HG03025 (cell line): ENCODE results near the gene PRDM5.

Experiments used
- ATAC-seq: cut with Tn5 transposase; IDR thresholded peaks from one replicate; pipeline ENCODE4 v1.9.1; 2021; ENCODE audit warnings: mild to moderate bottlenecking, moderate library complexity; ENCODE audit not compliant: unreplicated experiment, low FRiP score

PRDM5 gene

DNA sequence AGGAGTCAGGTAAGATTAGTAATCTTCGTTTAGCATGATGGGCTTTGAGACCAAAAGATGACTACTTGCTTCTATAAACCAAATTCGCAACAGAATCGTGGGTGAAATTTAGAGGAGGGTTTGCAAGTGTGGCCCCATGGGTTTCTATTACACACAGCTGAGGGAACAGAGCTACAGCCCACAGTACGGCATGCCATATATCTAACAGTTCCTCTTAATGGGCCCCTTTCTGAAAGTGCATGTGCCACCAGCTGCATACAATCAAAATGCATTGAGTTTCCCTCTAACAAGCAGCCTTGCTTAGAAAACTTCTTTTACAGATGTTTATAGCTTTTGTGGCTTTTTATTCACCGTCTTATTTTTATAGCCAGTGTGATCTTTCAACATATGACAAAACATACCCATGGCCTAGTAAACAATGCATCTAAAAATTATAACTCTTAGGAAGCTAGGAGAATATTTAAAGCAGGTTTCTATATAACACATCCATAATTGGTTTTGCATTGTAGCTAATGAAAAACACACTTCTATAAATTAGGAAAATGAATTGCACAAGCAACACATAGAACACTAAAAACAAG lies 202.1 kb downstream of the PRDM5 start:
- no peak for ATAC-seq

DNA sequence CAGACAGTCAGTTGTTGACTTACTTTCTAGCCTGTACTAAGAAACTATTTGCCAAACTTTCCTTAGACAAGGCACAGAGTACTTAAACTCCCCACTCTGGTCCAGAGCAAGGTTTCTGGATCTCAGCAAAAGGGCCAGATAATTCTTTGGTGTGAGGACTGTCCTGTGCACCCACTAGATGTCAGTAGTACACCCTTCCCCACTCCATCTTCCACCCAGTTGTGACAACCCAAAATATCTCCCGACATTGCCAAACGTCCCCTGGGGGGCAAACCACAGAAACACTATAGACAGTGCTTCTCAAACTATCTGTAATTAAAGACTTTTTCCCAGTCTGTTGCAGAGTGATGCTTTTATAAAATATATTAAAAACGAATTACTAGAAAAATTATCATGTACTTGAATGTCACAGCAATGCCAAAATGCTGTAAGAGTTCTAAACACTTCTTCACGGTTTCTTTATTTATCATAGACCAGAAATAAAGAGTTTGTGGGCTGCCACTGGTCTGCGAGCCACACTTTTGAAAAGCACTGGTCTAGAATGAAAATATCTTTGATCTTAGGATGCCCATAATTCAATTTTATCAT lies 203.5 kb downstream of the PRDM5 start:
- peak; percentile 65 for ATAC-seq

DNA sequence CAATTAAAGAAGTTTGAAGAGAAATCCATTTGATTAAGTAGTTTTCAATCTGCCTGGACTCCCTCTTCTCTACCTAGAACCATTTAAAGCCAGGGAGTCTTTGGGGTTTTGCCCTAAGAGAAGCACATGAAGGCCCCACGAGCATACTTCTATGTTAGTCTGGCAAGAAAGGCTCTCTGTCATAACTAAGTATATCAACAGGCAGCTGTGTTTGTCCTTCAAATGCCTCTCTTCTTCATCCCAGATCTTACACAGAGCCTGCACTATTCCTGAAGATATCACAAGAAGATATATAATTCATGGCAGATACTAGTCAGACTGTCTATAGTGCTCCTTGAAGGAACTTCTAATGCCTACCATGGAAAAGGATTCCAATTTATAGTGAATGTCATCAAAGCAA lies 206.2 kb downstream of the PRDM5 start:
- no peak for ATAC-seq

DNA sequence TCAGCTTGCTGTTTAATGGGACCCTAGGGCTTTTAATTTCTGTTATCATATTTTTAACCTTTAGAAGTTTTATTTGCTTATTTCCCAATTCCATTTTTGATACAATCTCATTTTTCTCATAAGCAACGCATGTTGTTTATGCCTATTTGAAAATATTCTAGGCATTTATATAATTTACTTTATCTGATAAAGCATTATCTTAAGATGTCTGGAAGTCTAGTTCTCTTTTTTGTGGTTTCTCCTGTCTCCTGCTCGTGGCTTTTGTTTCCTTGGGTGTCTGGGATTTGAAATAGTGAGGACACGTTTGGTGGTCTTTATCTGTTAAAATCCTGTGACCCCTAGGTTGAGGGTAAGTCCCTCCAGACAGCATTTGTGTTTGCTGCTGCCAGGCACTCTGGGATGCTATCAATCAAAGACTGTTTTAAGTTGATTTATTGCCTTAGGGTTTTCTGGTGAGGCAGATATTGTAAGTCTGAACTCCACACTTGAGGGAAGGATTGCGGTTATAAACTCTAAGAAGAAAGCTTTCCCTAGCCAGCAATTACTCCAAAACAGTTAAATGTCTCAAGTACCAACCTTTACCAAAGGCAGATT lies 208.0 kb downstream of the PRDM5 start:
- no peak for ATAC-seq

DNA sequence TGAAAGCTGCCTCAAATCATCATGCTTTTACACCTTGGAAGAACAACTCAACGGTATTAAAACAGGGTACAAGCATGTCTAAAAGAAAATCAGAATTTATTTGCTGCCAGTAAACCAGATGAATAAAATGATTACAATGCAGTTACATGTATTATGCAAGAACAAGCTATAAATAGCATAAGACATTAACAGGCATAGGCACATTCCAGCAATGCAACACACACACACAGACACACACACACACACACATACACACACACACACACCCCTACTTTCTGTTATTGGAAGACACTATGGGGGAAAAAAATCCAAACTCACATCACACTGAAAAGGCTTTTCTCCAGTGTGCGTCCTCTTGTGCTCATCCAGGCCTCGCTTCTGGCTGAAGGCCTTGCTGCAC lies 212.5 kb downstream of the PRDM5 start:
- no peak for ATAC-seq

DNA sequence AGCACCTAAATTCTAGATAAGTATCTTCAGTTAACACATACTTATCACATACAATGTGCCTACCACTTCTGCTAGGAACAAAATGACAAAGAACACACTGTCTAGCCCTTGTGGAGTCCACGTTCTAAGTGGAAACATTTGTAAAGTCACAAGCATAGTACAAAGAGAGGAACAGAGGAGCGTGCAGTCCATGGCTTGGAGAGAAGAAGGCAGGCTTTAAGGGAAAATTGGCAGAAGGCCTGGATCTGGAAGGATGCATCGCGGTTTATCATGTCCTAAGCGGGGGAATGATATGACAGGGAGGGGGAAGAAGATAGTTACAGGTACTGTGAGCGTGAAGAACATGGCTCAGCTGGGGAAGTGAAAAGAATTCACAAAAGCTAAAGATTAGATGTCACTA lies 218.0 kb downstream of the PRDM5 start:
- no peak for ATAC-seq

DNA sequence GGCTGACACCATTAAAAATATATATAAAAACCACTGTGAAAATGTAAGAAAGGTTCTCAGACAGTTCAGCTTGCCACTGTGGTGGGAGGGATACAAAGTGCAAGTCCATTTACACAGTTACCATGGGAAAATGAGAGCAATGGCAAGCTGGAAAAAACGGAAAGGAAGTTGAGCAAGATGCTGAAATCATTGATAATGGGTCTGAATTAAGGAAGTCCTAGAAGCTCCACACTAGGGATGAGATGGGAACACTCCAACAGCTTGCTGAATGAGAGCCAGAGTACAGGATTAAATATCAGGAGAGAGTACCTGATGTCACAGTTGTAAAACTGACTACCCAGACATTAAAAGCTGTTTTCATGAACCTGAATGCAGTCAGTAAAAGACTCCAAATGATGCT lies 218.6 kb downstream of the PRDM5 start:
- ATAC-seq: no peak

DNA sequence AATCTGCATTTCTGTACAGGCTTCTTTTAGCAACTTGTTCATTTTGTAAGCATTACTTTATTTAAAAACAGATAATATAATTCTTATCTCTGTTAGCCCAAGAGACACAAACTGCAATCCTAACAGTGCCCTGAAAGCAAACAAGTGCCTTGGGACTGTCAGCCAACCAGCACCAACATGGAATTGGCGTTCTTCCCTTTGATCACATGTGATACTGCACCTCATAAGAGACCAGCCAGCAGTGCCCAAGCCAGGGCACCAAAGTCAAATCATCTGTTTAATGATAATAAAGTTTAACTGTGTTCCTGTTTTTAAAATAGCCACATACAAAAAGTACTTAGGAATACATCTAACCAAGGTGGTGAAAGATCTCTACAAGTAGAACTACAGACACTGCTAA lies 223.2 kb downstream of the PRDM5 start:
- ATAC-seq: no peak

DNA sequence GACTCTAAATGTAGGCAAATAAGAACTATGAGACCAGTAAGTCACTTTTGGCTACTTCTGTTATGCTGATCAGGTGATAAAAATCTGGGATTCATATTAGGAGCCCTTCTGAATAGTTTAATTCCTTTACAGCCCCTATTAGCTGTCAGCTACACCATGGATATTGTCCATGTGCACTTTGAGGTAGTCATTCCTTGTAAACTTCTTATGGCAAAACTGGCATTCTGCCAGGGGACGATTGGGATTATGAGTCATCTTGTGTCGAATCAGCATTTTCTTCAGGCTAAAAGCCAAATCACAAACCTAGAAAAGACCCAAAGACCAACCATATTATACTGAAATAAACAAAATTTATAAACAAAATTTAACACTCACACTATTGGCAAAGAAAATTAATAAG lies 227.6 kb downstream of the PRDM5 start:
- no peak for ATAC-seq

DNA sequence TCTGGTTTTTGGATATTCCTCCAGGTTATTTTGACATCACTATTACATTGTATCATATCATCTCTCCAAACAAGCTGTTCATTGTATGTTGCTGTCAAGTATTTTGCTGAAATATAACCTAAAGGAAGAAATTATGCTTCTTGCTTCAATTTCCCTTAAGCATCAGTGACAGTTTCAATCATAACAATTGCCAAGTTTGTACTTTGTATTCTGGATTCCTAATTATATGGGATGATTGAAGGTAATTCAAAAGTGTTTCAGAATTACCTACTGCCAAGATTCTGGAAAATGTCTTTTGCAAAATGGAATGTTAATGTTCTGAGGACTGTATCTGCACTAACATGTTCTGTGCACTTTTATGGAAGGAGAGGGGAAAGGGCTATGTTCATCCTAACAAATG lies 228.7 kb downstream of the PRDM5 start:
- no peak for ATAC-seq

DNA sequence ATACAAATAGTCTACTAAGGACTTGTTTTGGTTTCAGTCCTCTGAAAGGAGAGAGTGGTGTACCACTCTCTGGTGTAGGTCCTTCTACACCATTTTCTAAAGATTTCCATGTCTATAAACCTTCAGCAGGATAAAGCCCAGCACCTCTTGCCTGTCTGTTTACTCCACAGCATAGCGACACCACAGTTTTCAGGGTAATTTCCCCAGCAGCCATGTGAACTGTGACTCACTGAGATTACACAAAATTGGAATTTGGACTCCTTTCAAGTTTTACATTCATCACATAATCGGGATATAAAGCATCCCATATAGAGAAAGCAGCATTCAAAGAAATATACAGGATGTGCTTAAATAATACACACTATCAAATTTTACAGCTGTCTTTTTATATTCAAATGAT lies 229.6 kb downstream of the PRDM5 start:
- no peak for ATAC-seq

DNA sequence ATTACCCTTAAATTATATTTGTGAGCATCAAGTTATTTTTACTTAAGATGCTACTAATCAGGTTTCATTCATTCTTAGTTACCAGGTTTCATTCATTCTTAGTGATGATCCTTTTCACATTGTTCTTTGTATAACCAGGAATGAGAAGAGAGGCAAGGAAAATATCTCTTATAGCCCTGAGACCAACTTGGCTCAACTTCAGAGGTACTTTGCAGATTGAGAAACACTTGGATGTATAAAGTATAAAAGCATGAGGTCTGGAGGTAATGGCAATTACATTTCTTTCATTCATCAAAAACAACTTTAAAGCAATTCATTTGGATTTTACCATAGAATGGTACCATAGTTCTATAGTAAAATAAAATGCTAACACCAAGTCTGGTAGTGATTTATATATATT lies 231.0 kb downstream of the PRDM5 start:
- no peak for ATAC-seq

DNA sequence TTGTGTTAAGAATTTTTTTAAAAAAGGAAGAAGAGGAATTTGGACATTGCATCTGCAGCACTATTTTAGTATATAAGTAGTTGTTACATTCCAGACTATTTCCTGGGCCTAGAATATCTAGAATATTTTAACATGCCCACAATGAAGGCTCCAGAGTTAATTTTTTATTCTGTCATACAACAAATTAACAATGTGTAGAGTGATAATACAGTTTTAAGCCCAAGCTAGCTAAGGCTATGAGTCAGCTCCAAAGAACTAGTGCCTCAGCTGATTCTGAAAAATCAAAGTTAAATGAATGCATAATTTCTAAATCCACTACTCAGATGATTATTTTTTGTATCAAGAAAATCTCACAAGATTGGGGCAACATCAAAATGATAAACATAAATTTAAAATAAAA lies 231.4 kb downstream of the PRDM5 start:
- ATAC-seq: no peak

DNA sequence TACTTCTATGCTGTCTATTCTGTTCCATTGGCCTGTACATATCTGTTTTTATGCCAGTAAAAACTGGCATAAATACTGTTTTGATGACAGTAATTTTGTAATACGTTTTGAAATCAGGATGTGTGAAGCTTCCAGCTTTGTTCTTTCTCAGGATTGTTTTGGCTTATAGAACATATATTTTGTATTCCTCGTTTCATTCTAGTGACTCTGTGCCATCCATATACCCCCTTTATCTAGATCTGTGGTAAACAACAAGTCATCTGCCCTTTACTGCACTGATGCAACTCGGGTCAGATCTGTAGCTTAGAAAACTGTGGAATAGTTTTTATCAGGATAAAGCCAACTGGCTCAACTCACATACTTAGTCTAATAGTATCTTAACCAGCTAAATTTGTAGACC lies 233.7 kb downstream of the PRDM5 start:
- no peak for ATAC-seq

DNA sequence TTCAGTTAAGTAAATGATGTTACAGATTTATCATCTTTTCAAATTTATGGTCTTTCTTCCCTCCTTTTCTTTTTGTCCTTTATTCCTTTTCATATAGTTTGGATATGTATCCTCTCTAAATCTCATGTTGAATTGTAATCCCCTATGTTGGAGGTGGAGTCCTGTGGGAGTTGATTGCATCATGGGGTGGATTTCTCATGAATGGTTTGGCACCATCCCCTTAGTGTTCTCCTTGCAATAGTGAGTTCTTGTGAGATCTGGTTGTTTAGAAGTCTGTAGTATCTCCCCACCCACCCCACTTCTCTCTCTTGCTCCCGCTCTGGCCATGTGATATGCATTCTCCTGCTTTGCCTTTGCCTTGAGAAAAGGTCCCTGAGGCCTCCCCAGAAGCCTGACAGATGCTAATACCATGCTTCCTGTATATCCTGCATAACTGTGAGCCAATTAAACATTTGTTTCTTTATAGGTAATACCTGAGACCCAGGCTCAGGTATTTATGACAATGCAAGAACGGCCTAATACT lies 236.7 kb downstream of the PRDM5 start:
- no peak for ATAC-seq

DNA sequence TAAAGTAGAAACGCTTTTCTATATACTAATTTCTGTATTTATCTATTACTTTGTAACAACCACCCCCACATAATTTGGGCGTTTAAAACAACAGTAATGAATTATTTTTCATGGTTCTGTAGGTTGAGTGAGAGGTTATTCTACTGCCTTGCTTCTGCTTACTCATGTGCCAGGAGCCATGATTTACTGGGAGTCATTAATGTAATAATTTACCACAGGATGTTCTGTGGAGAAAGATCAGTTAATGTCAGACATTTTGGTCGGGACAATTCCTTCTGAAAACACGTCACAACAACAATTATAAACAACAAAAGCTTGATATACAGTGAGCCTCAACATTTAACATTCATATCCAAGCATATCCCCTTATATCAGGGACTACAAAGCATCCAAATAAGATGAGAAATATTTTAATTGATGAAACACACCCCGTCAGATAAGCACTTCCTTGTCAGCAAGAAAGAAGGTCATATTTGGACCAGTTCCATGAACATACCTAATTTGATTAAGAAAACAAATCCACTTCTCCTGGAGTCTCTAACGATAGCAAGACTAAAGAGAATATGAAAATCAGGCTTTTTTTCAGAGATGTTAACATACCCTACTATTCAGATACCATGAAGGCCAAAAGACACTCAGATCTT lies 238.5 kb downstream of the PRDM5 start:
- ATAC-seq: no peak

DNA sequence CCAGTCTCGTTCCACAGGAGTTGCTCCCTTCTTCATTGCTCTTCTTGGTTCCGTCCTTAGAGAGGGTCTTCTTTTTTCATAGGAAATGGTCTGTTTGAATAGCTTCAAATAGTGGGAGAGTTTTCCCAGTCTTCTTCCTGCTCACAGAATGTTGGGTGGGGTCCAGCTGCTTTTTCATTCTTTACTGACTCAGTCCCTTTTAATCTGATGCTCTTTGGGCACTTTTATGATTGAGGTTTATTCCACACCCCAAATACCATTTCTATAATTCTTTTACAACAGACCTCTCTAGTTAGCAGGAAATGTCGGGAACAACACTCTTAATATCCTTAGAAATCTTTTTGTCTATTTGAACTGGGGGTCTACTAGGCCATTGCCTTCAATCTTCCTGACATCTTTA lies 239.5 kb downstream of the PRDM5 start:
- ATAC-seq: no peak

DNA sequence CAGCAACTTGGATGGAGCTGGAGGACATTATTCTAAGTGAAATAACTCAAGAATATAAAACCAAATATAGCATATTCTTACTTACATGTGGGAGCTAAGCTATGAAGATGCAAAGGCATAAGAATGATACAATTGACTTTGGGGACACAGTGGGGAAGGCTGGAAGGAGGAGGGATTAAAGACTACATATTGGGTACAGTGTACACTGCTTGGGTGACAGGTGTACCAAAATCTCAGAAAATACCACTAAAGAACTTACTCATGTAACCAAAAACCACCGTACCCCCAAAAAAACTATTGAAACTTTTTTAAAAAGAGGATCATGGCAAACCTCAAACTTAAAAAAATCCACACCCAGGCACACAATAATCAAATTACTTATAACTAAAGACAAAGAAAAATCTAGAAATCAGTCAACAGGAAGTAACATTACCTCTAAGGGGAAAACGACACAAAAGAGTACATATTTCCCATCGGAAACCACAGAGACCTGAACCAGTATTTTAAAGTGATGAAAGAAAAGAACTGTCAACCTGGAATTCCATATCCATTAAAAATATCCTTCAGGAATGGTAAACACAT lies 241.8 kb downstream of the PRDM5 start:
- no peak for ATAC-seq

DNA sequence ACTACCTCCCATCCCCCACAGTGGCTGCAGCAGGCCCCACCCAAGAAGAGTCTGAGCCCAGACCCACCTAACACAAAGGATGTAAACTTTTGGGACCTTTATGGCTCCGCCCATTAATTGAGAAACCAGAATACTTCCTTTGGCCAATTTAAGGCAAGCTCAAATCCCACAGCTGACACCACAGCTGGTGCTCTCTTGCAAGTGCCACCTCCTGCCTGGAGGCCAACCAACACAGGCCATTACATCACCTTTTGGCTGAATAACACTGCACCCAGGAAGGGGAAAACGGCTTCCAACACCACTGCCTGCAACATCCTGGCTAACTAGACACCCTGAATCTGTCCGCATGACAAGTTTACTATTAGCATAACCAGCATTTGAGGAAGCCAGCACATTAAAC lies 248.8 kb downstream of the PRDM5 start:
- ATAC-seq: no peak

DNA sequence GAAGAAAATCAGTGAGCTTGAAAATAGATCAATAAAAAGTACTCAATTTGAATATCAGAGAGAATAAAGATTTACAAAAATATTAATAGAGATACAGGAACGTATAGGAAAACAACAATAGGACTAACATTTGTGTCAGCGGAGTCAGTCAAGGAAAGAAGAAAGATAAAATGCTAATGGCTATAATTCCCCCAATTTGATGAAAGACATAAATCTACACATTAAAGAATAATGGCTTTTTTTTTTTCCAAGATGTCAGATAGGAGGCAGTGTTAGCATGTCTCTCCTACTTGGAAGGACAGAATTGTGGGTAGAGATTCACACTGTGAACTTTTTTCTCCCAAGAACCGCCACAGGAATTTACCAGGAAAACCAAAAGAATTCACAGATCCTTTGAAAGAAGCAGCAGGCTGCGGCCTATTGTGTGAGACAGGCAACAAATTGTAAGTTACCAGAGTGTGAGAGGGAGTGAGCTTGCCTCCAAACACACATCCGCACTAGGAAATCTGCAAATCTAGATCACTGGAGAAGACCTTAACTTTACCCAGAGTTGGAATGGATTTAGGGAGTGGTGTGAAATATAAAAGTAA lies 249.9 kb downstream of the PRDM5 start:
- ATAC-seq: no peak

DNA sequence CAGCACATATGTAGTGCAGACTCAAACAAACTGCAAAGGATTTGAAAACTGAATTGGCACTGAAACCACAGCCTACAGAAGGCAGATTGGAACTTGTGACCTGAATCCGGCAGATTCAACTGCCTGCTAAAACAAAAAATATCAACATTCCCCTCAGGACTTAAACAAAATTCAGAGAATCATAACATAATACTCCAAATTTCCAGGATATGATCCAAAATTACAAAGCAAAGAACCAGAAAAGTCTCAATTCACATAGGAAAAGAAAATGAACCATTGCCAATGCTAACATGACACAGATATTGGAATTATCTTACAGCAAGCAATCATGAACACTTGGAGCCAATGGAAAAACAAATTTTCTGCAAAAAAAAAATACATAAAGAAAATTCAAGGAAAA lies 250.4 kb downstream of the PRDM5 start:
- no peak for ATAC-seq
